ENCODE measurements around the gene PRICKLE2. TPM values are rescaled to one million over a fixed set of nuclear protein-coding genes. Genes with fewer than 3 reads are reported as not detected.

Gene PRICKLE2
- total and polyA plus RNA-seq, 10 of the 15 experiments (the other 5 are each of a cell fraction or from before 2014, with no cell fraction given), result 0.11 to 2.6 (median 0.69) TPM

DNA sequence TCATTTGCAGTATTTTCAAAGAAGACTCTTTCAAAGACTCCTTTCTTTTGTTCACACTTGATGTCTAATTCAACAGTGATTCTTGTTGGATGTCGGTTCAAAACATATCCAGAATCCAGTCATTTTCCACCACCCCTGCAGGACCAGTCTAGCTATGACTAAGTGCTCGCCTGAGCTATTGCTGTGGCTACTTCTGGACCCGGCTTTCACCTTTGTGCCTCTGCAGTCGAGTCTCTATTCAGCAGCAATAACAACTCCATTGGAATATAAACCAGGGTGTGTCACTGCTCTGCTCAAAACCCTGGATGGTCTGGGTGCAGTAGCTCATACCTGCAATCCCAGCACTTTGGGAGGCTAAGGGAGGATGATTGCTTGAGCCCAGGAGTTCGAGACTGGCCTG is 55.0 kb downstream of the PRICKLE2 start:
- no peak overlapping the region for H3K9ac ChIP-seq (ENCODE audit: control insufficient read depth, insufficient read depth, low read length)
- no peaks in the 10 kb centered on the region for H3K4me1 ChIP-seq (ENCODE audit: control insufficient read depth, insufficient read depth, low read length)
- intact Hi-C loops (cut with micrococcal nuclease; ENCODE audit: unreplicated experiment) (no loop called here), in situ Hi-C loops (cut with MboI) (no loop called here)
- WGBS (ENCODE audit: insufficient coverage, insufficient replicate concordance, low lambda C conversion rate, missing lambda C conversion rate), result 16% methylated on average over 5 of the region's 5 CpGs
- DNase-seq (ENCODE audit: low read depth, low spot score) (no peak), FAIRE-seq (no peak), ATAC-seq (no peak)
- BruUV-seq (replicated peaks), result no TSS peak
- no peak overlapping the region for H2AFZ ChIP-seq (ENCODE audit: control insufficient read depth, low read depth, low read length)
- H3K4me2 ChIP-seq (ENCODE audit: control insufficient read depth, insufficient read depth), result no peak overlapping the region
- H3K27ac ChIP-seq (ENCODE audit: control insufficient read depth, insufficient read depth), result no peak overlapping the region
- CTCF ChIA-PET, result interaction anchor here (2.2 kb wide), 1 partner anchor 314 kb away, joined by 7 read pairs; no protein-coding TSS in a partner anchor
- H3K9me3 ChIP-seq (replicated peaks; ENCODE audit: control insufficient read depth, insufficient read depth, low read length), result no peaks in the 10 kb centered on the region; the same call in 2 of the 3 replicates
- no peaks in the 10 kb centered on the region for H3K27me3 ChIP-seq (replicated peaks in 1 of 2; ENCODE audit: control insufficient read depth in 2 of 2, insufficient read depth in 2 of 2, low read length in 1 of 2)
- RAD21 ChIA-PET (ENCODE audit: unreplicated experiment), result interaction anchor here (0.6 to 1.0 kb wide), 3 partner anchors 50 to 179 kb away, joined by 3 to 4 read pairs (median 3); no protein-coding TSS in a partner anchor
- H3K36me3 ChIP-seq (ENCODE audit: control insufficient read depth in 2 of 2, insufficient read depth in 2 of 2, low read length in 1 of 2), result no peaks in the 10 kb centered on the region
- no peak overlapping the region for H3K4me3 ChIP-seq
- POLR2A ChIA-PET, result interaction anchor here (0.6 kb wide), 1 partner anchor 134 kb away, joined by 6 read pairs; no protein-coding TSS in a partner anchor
- H3K79me2 ChIP-seq (ENCODE audit: control insufficient read depth, insufficient read depth, low read length), result no peaks in the 10 kb centered on the region
- no peaks in the 10 kb centered on the region for H4K20me1 ChIP-seq (ENCODE audit: control insufficient read depth, insufficient read depth)
- SMC1A ChIA-PET (ENCODE audit: uncharacterized antibody, unreplicated experiment), result interaction anchor here (1.0 to 3.7 kb wide), 4 partner anchors 12 to 54 kb away, joined by 3 to 17 read pairs (median 5); partner anchors contain the start of gene PRICKLE2
- TF ChIP-seq, protein P1, sequence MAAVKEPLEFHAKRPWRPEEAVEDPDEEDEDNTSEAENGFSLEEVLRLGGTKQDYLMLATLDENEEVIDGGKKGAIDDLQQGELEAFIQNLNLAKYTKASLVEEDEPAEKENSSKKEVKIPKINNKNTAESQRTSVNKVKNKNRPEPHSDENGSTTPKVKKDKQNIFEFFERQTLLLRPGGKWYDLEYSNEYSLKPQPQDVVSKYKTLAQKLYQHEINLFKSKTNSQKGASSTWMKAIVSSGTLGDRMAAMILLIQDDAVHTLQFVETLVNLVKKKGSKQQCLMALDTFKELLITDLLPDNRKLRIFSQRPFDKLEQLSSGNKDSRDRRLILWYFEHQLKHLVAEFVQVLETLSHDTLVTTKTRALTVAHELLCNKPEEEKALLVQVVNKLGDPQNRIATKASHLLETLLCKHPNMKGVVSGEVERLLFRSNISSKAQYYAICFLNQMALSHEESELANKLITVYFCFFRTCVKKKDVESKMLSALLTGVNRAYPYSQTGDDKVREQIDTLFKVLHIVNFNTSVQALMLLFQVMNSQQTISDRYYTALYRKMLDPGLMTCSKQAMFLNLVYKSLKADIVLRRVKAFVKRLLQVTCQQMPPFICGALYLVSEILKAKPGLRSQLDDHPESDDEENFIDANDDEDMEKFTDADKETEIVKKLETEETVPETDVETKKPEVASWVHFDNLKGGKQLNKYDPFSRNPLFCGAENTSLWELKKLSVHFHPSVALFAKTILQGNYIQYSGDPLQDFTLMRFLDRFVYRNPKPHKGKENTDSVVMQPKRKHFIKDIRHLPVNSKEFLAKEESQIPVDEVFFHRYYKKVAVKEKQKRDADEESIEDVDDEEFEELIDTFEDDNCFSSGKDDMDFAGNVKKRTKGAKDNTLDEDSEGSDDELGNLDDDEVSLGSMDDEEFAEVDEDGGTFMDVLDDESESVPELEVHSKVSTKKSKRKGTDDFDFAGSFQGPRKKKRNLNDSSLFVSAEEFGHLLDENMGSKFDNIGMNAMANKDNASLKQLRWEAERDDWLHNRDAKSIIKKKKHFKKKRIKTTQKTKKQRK (IDR thresholded peaks at IDR 0.05; ENCODE audit: low read depth, low read length), result no peak
- TF ChIP-seq, protein P2, sequence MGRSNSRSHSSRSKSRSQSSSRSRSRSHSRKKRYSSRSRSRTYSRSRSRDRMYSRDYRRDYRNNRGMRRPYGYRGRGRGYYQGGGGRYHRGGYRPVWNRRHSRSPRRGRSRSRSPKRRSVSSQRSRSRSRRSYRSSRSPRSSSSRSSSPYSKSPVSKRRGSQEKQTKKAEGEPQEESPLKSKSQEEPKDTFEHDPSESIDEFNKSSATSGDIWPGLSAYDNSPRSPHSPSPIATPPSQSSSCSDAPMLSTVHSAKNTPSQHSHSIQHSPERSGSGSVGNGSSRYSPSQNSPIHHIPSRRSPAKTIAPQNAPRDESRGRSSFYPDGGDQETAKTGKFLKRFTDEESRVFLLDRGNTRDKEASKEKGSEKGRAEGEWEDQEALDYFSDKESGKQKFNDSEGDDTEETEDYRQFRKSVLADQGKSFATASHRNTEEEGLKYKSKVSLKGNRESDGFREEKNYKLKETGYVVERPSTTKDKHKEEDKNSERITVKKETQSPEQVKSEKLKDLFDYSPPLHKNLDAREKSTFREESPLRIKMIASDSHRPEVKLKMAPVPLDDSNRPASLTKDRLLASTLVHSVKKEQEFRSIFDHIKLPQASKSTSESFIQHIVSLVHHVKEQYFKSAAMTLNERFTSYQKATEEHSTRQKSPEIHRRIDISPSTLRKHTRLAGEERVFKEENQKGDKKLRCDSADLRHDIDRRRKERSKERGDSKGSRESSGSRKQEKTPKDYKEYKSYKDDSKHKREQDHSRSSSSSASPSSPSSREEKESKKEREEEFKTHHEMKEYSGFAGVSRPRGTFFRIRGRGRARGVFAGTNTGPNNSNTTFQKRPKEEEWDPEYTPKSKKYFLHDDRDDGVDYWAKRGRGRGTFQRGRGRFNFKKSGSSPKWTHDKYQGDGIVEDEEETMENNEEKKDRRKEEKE (IDR thresholded peaks at IDR 0.05), result no peak
- TF ChIP-seq, protein P3, sequence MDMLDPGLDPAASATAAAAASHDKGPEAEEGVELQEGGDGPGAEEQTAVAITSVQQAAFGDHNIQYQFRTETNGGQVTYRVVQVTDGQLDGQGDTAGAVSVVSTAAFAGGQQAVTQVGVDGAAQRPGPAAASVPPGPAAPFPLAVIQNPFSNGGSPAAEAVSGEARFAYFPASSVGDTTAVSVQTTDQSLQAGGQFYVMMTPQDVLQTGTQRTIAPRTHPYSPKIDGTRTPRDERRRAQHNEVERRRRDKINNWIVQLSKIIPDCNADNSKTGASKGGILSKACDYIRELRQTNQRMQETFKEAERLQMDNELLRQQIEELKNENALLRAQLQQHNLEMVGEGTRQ (IDR thresholded peaks at IDR 0.05; ENCODE audit: borderline replicate concordance, low read depth, low read length), result no peak
- TF ChIP-seq ETV6 (conservative IDR thresholded peaks at IDR 0.05 in 1 of 2, IDR thresholded peaks at IDR 0.05 in 1 of 2; ENCODE audit: borderline replicate concordance in 1 of 2, low read depth in 1 of 2), result no peak
- no peak for TF ChIP-seq SIX5 (IDR thresholded peaks at IDR 0.05; ENCODE audit: low read depth, low read length, severe bottlenecking)
- TF ChIP-seq NBN (IDR thresholded peaks at IDR 0.05), result no peak
- TF ChIP-seq, protein P4, sequence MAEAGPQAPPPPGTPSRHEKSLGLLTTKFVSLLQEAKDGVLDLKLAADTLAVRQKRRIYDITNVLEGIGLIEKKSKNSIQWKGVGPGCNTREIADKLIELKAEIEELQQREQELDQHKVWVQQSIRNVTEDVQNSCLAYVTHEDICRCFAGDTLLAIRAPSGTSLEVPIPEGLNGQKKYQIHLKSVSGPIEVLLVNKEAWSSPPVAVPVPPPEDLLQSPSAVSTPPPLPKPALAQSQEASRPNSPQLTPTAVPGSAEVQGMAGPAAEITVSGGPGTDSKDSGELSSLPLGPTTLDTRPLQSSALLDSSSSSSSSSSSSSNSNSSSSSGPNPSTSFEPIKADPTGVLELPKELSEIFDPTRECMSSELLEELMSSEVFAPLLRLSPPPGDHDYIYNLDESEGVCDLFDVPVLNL (IDR thresholded peaks at IDR 0.05; ENCODE audit: low read depth, low read length), result no peak
- TF ChIP-seq, protein P5, sequence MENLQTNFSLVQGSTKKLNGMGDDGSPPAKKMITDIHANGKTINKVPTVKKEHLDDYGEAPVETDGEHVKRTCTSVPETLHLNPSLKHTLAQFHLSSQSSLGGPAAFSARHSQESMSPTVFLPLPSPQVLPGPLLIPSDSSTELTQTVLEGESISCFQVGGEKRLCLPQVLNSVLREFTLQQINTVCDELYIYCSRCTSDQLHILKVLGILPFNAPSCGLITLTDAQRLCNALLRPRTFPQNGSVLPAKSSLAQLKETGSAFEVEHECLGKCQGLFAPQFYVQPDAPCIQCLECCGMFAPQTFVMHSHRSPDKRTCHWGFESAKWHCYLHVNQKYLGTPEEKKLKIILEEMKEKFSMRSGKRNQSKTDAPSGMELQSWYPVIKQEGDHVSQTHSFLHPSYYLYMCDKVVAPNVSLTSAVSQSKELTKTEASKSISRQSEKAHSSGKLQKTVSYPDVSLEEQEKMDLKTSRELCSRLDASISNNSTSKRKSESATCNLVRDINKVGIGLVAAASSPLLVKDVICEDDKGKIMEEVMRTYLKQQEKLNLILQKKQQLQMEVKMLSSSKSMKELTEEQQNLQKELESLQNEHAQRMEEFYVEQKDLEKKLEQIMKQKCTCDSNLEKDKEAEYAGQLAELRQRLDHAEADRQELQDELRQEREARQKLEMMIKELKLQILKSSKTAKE (IDR thresholded peaks at IDR 0.05; ENCODE audit: low read depth, poor library complexity, severe bottlenecking), result no peak
- TF ChIP-seq ZNF24 (IDR thresholded peaks at IDR 0.05), result no peak
- TF ChIP-seq KDM1A (IDR thresholded peaks at IDR 0.05; ENCODE audit: borderline replicate concordance), result no peak
- no peak for TF ChIP-seq CREB1 (IDR thresholded peaks at IDR 0.05; ENCODE audit: low read depth)

Data from GM12878 (cell line).